ENCODE measurements around the gene UIMC1.

UIMC1 gene

DNA sequence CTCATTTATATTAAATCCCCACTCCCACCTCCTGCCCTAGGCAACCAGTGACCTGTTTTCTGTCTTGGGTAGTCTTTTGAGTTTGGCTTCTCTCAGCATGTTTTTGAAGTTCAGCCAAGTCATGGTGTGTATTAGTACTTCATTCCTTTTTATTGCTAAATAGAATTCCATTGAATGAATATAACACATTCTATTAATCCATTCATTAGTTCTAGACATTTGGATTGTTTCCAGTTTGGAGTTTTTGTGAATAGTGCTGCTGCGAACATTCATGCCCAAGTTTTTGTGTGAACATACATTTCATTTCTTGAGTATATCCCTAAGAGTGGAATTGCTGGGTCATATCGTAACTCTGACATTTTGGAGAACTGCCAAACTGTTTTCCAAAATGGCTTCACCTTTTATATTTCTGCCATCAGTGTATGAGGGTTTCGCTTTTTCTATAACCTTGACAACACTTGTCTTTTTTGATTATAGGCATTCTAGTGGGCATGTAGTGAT is 18.6 kb upstream of the UIMC1 start:
- Histone ChIP-seq H2AFZ (ENCODE audit: low read depth, low read length, severe bottlenecking) (no peak overlapping the region), H4K20me1 (ENCODE audit: low read depth, low read length) (no peaks in the 10 kb centered on the region), H3K9ac (ENCODE audit: low read length) (peak overlapping the region; percentile 9; the same call in 1 of the 2 replicates), H3K36me3 (ENCODE audit: low read length) (peaks cover 8% of the 10 kb centered on the region), H3K79me2 (ENCODE audit: insufficient read depth, low read length) (peaks cover 83% of the 10 kb centered on the region), H3K9me3 (ENCODE audit: insufficient read depth, low read length) (no peaks in the 10 kb centered on the region), H3K9me2 (replicated peaks; ENCODE audit: insufficient read depth, low read length) (no peaks in the 10 kb centered on the region), H3K27me3 (ENCODE audit: low read length) (no peaks in the 10 kb centered on the region), H3K4me3 (ENCODE audit: insufficient read depth, low read length, poor library complexity, severe bottlenecking) (no peak overlapping the region), H3F3A (ENCODE audit: insufficient read depth) (0 out of 2 replicates have a peak, but pooled peaks cover 8% of the 10 kb centered on the region), H3K4me2 (ENCODE audit: low read depth, low read length, poor library complexity, severe bottlenecking) (peak overlapping the region; percentile 36), H3K27ac (ENCODE audit: low read depth, low read length) (no peak overlapping the region; the same call in 1 of the 2 replicates)
- TF ChIP-seq EZH2phosphoT487 (conservative IDR thresholded peaks at IDR 0.05; ENCODE audit: low read length), result no peak
- TF ChIP-seq, protein P1, sequence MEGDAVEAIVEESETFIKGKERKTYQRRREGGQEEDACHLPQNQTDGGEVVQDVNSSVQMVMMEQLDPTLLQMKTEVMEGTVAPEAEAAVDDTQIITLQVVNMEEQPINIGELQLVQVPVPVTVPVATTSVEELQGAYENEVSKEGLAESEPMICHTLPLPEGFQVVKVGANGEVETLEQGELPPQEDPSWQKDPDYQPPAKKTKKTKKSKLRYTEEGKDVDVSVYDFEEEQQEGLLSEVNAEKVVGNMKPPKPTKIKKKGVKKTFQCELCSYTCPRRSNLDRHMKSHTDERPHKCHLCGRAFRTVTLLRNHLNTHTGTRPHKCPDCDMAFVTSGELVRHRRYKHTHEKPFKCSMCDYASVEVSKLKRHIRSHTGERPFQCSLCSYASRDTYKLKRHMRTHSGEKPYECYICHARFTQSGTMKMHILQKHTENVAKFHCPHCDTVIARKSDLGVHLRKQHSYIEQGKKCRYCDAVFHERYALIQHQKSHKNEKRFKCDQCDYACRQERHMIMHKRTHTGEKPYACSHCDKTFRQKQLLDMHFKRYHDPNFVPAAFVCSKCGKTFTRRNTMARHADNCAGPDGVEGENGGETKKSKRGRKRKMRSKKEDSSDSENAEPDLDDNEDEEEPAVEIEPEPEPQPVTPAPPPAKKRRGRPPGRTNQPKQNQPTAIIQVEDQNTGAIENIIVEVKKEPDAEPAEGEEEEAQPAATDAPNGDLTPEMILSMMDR (IDR thresholded peaks at IDR 0.05; ENCODE audit: insufficient read depth, low read length, poor library complexity, severe bottlenecking), result no peak

DNA sequence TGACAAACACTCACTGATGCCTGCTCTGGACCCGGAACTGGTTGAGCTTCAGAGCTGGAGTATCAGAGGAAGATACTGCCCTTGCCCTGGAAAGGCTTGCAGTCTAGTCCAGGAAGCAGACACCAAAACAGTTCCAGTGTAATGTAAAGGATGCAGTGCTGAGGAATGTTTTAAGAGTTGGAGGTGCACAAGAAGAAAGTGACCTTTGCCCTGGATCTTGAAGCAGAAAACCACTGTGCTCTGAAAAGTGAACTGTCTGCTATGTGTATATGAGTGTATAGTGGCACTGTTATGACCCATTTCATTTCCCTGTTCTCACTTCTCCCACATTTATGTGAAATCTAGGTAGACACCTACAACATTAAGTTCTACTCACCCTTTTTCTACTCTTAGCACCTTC is 18.0 kb upstream of the UIMC1 start:
- H3K9me2 ChIP-seq (replicated peaks; ENCODE audit: insufficient read depth, low read length), result no peaks in the 10 kb centered on the region
- no peak overlapping the region for H3K4me3 ChIP-seq (ENCODE audit: insufficient read depth, low read length, poor library complexity, severe bottlenecking)
- 0 out of 2 replicates have a peak, but pooled peaks cover 8% of the 10 kb centered on the region for H3F3A ChIP-seq (ENCODE audit: insufficient read depth)
- H3K4me2 ChIP-seq (ENCODE audit: low read depth, low read length, poor library complexity, severe bottlenecking), result peak overlapping the region; percentile 36
- H3K27ac ChIP-seq (ENCODE audit: low read depth, low read length), result no peak overlapping the region
- no peak overlapping the region for H2AFZ ChIP-seq (ENCODE audit: low read depth, low read length, severe bottlenecking)
- H3K27me3 ChIP-seq (ENCODE audit: low read length), result no peaks in the 10 kb centered on the region
- peaks cover 77% of the 10 kb centered on the region for H3K79me2 ChIP-seq (ENCODE audit: insufficient read depth, low read length)
- no peaks in the 10 kb centered on the region for H3K9me3 ChIP-seq (ENCODE audit: insufficient read depth, low read length)
- TF ChIP-seq, protein P1 (IDR thresholded peaks at IDR 0.05; ENCODE audit: insufficient read depth, low read length, poor library complexity, severe bottlenecking), result no peak
- TF ChIP-seq EZH2phosphoT487 (conservative IDR thresholded peaks at IDR 0.05; ENCODE audit: low read length), result no peak
- H3K36me3 ChIP-seq (ENCODE audit: low read length), result peaks cover 8% of the 10 kb centered on the region
- no peaks in the 10 kb centered on the region for H4K20me1 ChIP-seq (ENCODE audit: low read depth, low read length)
- H3K9ac ChIP-seq (ENCODE audit: low read length), result peak overlapping the region; percentile 9; the same call in 1 of the 2 replicates

DNA sequence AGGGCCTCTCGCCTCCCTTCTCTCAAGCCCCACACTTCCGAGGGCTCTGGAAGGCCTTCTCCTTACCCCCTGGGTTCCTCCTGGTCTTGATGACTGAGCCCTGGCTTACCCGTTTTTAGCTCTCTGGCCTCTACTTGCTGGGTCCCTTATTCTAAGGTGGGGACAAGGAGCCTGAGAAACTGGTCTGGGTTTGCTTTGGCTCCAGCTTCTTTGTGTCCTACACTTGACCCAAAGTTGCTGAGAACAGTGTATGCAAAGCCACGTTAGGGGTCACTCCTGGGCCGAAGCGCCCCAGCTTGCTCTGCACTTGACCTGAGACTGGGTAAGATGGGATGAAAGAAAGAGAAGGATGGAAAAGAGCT is 16.7 kb upstream of the UIMC1 start:
- Histone ChIP-seq H3K36me3 (ENCODE audit: low read length) (no peaks in the 10 kb centered on the region), H3F3A (ENCODE audit: insufficient read depth) (0 out of 2 replicates have a peak, but pooled peaks cover 8% of the 10 kb centered on the region), H4K20me1 (ENCODE audit: low read depth, low read length) (no peaks in the 10 kb centered on the region), H3K9me2 (replicated peaks; ENCODE audit: insufficient read depth, low read length) (no peaks in the 10 kb centered on the region), H3K79me2 (ENCODE audit: insufficient read depth, low read length) (peaks cover 69% of the 10 kb centered on the region), H3K9me3 (ENCODE audit: insufficient read depth, low read length) (no peaks in the 10 kb centered on the region), H3K4me3 (ENCODE audit: insufficient read depth, low read length, poor library complexity, severe bottlenecking) (peak overlapping the region; percentile 87), H3K27me3 (ENCODE audit: low read length) (no peaks in the 10 kb centered on the region), H3K4me2 (ENCODE audit: low read depth, low read length, poor library complexity, severe bottlenecking) (peak overlapping the region; percentile 99), H3K9ac (ENCODE audit: low read length) (peak overlapping the region; percentile 99), H2AFZ (ENCODE audit: low read depth, low read length, severe bottlenecking) (no peak overlapping the region), H3K27ac (ENCODE audit: low read depth, low read length) (peak overlapping the region; percentile 69)
- no peak for TF ChIP-seq EZH2phosphoT487 (conservative IDR thresholded peaks at IDR 0.05; ENCODE audit: low read length)
- TF ChIP-seq, protein P1 (IDR thresholded peaks at IDR 0.05; ENCODE audit: insufficient read depth, low read length, poor library complexity, severe bottlenecking), result no peak

Data from SU-DHL-6 (cell line).